Type B pancreatic cell (in vitro differentiated cells): ENCODE results near the gene MED22. TPM values are rescaled to one million over a fixed set of nuclear protein-coding genes. Genes with fewer than 3 reads are reported as not detected.

Source experiments
- DNase-seq: peaks from one replicate; pipeline ENCODE4 v3.0.0; 2021; ENCODE audit warnings: mixed read lengths; ENCODE audit not compliant: unreplicated experiment; ENCODE audit errors: extremely low spot score
- H3K27ac Mint-ChIP-seq: 2 replicates; pipeline ENCODE4 v1.8.0; 2021; ENCODE audit warnings: mild to moderate bottlenecking, mixed read lengths
- H3K27me3 Mint-ChIP-seq: 2 replicates; pipeline ENCODE4 v1.8.0; 2021; ENCODE audit warnings: mixed read lengths
- H3K36me3 Mint-ChIP-seq: 2 replicates; pipeline ENCODE4 v1.8.0; 2021; ENCODE audit warnings: mixed read lengths
- H3K4me1 Mint-ChIP-seq: one replicate; pipeline ENCODE4 v1.8.0; 2021; ENCODE audit warnings: mixed read lengths; ENCODE audit not compliant: unreplicated experiment
- H3K4me3 Mint-ChIP-seq: 2 replicates; pipeline ENCODE4 v1.8.0; 2021; ENCODE audit warnings: mild to moderate bottlenecking, mixed read lengths
- H3K9me3 Mint-ChIP-seq: 2 replicates; pipeline ENCODE4 v1.8.0; 2021; ENCODE audit warnings: mixed read lengths
- CTCF ChIP-seq: fragments of 200-600 bp; sonication (generic); conservative IDR thresholded peaks from 2 replicates; pipeline ENCODE4 v1.5.0; 2021; ENCODE audit warnings: antibody characterized with exemption, mild to moderate bottlenecking
- total RNA-seq: library from RNA; stranded (reverse); gene quantifications from 2 replicates; pipeline ENCODE4 v1.2.1, GENCODE V29; 2021; ENCODE audit warnings: low replicate concordance

The MED22 gene
- total RNA-seq, 1 donor from 2014 or later, result 38.2 TPM

- H3K27ac Mint-ChIP-seq, result no peak overlapping the region
- H3K9me3 Mint-ChIP-seq, result no peaks in the 10 kb centered on the region
- DNase-seq, result no peak
- H3K36me3 Mint-ChIP-seq, result peaks cover 28% of the 10 kb centered on the region
- peaks cover 22% of the 10 kb centered on the region for H3K4me1 Mint-ChIP-seq
- H3K4me3 Mint-ChIP-seq, result no peak overlapping the region
- TF ChIP-seq CTCF, result no peak
- no peaks in the 10 kb centered on the region for H3K27me3 Mint-ChIP-seq
Measured at GRCh38 chr9:133345596-133345995, 2.3 kb downstream of the MED22 start.

- peaks cover 23% of the 10 kb centered on the region for H3K36me3 Mint-ChIP-seq
- TF ChIP-seq CTCF, result no peak
- H3K4me3 Mint-ChIP-seq, result no peak overlapping the region
- H3K9me3 Mint-ChIP-seq, result no peaks in the 10 kb centered on the region
- peaks cover 22% of the 10 kb centered on the region for H3K4me1 Mint-ChIP-seq
- H3K27ac Mint-ChIP-seq, result no peak overlapping the region
- no peaks in the 10 kb centered on the region for H3K27me3 Mint-ChIP-seq
- no peak for DNase-seq
Measured at GRCh38 chr9:133344979-133345378, 3.0 kb downstream of the MED22 start.

- TF ChIP-seq CTCF, result no peak
- Mint-ChIP-seq H3K4me3 (no peak overlapping the region), H3K9me3 (no peaks in the 10 kb centered on the region), H3K27ac (no peak overlapping the region), H3K27me3 (no peaks in the 10 kb centered on the region), H3K4me1 (peaks cover 15% of the 10 kb centered on the region), H3K36me3 (peaks cover 16% of the 10 kb centered on the region)
- DNase-seq, result no peak
Measured at GRCh38 chr9:133344071-133344470, 3.9 kb downstream of the MED22 start.

GRCh38 chr9:133342570-133342969 is 5.4 kb downstream of the MED22 start:
- Mint-ChIP-seq H3K27ac (no peak overlapping the region), H3K36me3 (peaks cover 9% of the 10 kb centered on the region), H3K9me3 (no peaks in the 10 kb centered on the region), H3K4me3 (no peak overlapping the region), H3K4me1 (peaks cover 11% of the 10 kb centered on the region), H3K27me3 (no peaks in the 10 kb centered on the region)
- no peak for TF ChIP-seq CTCF
- no peak for DNase-seq

- peaks cover 9% of the 10 kb centered on the region for H3K4me1 Mint-ChIP-seq
- H3K9me3 Mint-ChIP-seq, result no peaks in the 10 kb centered on the region
- H3K27ac Mint-ChIP-seq, result no peak overlapping the region
- peaks cover 8% of the 10 kb centered on the region for H3K36me3 Mint-ChIP-seq
- TF ChIP-seq CTCF, result peak; percentile 30
- no peak overlapping the region for H3K4me3 Mint-ChIP-seq
- DNase-seq, result no peak
- no peaks in the 10 kb centered on the region for H3K27me3 Mint-ChIP-seq
Measured at GRCh38 chr9:133342069-133342406, 5.9 kb downstream of the MED22 start.
